Measurements from ENCODE around the gene GPR146. TPM values are rescaled to one million over a fixed set of nuclear protein-coding genes. Genes with fewer than 3 reads are reported as not detected.

Gene GPR146
- total and polyA plus RNA-seq, 9 of the 15 experiments (the other 6 are each of a cell fraction or from before 2014, with no cell fraction given), result 0.22 to 3.6 (median 0.64) TPM; not detected in 2

GRCh38 chr7:1043552-1044188 lies 676 bp upstream of the GPR146 start (continued):
- TF ChIP-seq CREB3L1 (IDR thresholded peaks at IDR 0.05; ENCODE audit: borderline replicate concordance, low read depth), result no peak
- TF ChIP-seq ZFX (CRISPR knock-in tag; IDR thresholded peaks at IDR 0.05), result peak; percentile 71
- TF ChIP-seq POLR2B (IDR thresholded peaks at IDR 0.05; ENCODE audit: low read depth, partially characterized antibody), result no peak
- TF ChIP-seq ZBTB33 (CRISPR knock-in tag; IDR thresholded peaks at IDR 0.05), result peak; percentile 46; the same call in 1 of the 2 replicates
- TF ChIP-seq POLR2AphosphoS2 (IDR thresholded peaks at IDR 0.05; ENCODE audit: low read length), result no peak
- no peak for TF ChIP-seq DLX4 (CRISPR knock-in tag; IDR thresholded peaks at IDR 0.05)
- TF ChIP-seq ARNT (IDR thresholded peaks at IDR 0.05), result 0 out of 4 replicates have a peak, but pooled peaks have one; percentile 20 to 44
- TF ChIP-seq RBM15 (IDR thresholded peaks at IDR 0.05; ENCODE audit: insufficient read depth, low read length), result no peak
- TF ChIP-seq E2F1 (CRISPR knock-in tag; IDR thresholded peaks at IDR 0.05), result no peak
- no peak for TF ChIP-seq ETS2 (tag; IDR thresholded peaks at IDR 0.05; ENCODE audit: borderline replicate concordance, poor library complexity, severe bottlenecking)
- TF ChIP-seq BRF2 (IDR thresholded peaks at IDR 0.05; ENCODE audit: borderline replicate concordance, insufficient read depth, insufficient read length), result no peak
- TF ChIP-seq ATF1 (CRISPR knock-in tag; IDR thresholded peaks at IDR 0.05), result no peak
- peak; percentile 34 for TF ChIP-seq ATF1 (tag; IDR thresholded peaks at IDR 0.05)
- TF ChIP-seq HIVEP1 (CRISPR knock-in tag; IDR thresholded peaks at IDR 0.05), result 0 out of 2 replicates have a peak, but pooled peaks have one; percentile 9
- TF ChIP-seq E2F8 (IDR thresholded peaks at IDR 0.05; ENCODE audit: low read depth, partially characterized antibody), result peak; percentile 47
- no peak for TF ChIP-seq NFYB (IDR thresholded peaks at IDR 0.05; ENCODE audit: extremely low read depth, insufficient read length)
- no peak for TF ChIP-seq KDM5B (IDR thresholded peaks at IDR 0.05; ENCODE audit: insufficient replicate concordance, low read depth, low read length)
- no peak for TF ChIP-seq RFX5 (IDR thresholded peaks at IDR 0.05; ENCODE audit: low read depth, low read length)
